Left ventricle myocardium inferior (tissue), 1 donor: ENCODE results near the gene ZNF784. TPM values are rescaled to one million over a fixed set of nuclear protein-coding genes. Genes with fewer than 3 reads are reported as not detected.

Experiments
- DNase-seq: peaks from one replicate; pipeline ENCODE4 v3.0.0-alpha.2; 2020
- H3K27ac ChIP-seq: fragments of 200-600 bp; replicated peaks from 2 replicates; pipeline ENCODE4 v1.8.0; 2021
- H3K27me3 ChIP-seq: fragments of 200-600 bp; 2 replicates; pipeline ENCODE4 v1.8.0; 2021; ENCODE audit warnings: low read depth
- H3K36me3 ChIP-seq: fragments of 200-600 bp; 2 replicates; pipeline ENCODE4 v1.8.0; 2021
- H3K4me1 ChIP-seq: fragments of 200-600 bp; 2 replicates; pipeline ENCODE4 v1.8.0; 2021
- H3K4me3 ChIP-seq: fragments of 200-600 bp; 2 replicates; pipeline ENCODE4 v1.8.0; 2021; ENCODE audit warnings: mild to moderate bottlenecking, moderate library complexity
- H3K9me3 ChIP-seq: fragments of 200-600 bp; replicated peaks from 2 replicates; pipeline ENCODE4 v1.8.0; 2021
- intact Hi-C: fragments of 100-400 bp; cut with micrococcal nuclease; formaldehyde crosslinking; loops from one replicate; pipeline ENCODE4 v1.11.0; 2022
- total RNA-seq: library from RNA; stranded (reverse); fragmentation: NEBNext Ultra II Directional; extraction: Animal tissue kit (Norgen Biotek cat#: 25700); gene quantifications from one replicate; pipeline ENCODE4 v1.2.1, GENCODE V29; 2021
- TF ChIP-seq, protein P1 (sequence below): fragments of 200-600 bp; IDR thresholded peaks from 2 replicates; pipeline ENCODE4 v1.8.0; 2021; ENCODE audit warnings: antibody characterized with exemption, mild to moderate bottlenecking, borderline replicate concordance
- donor health status: DM: no; HTN: yes; CAD: no; lungs with severe emphysema.

ZNF784 gene
- total RNA-seq, 1 donor from 2014 or later, result 13.2 TPM

- H3K36me3 ChIP-seq, result peaks cover 59% of the 10 kb centered on the region
- intact Hi-C loops, result no loop called here
- no peaks in the 10 kb centered on the region for H3K9me3 ChIP-seq
- TF ChIP-seq, protein P1, sequence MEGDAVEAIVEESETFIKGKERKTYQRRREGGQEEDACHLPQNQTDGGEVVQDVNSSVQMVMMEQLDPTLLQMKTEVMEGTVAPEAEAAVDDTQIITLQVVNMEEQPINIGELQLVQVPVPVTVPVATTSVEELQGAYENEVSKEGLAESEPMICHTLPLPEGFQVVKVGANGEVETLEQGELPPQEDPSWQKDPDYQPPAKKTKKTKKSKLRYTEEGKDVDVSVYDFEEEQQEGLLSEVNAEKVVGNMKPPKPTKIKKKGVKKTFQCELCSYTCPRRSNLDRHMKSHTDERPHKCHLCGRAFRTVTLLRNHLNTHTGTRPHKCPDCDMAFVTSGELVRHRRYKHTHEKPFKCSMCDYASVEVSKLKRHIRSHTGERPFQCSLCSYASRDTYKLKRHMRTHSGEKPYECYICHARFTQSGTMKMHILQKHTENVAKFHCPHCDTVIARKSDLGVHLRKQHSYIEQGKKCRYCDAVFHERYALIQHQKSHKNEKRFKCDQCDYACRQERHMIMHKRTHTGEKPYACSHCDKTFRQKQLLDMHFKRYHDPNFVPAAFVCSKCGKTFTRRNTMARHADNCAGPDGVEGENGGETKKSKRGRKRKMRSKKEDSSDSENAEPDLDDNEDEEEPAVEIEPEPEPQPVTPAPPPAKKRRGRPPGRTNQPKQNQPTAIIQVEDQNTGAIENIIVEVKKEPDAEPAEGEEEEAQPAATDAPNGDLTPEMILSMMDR, result no peak
- no peak for DNase-seq
- no peak overlapping the region for H3K27ac ChIP-seq
- peaks cover 52% of the 10 kb centered on the region for H3K4me1 ChIP-seq
- no peak overlapping the region for H3K4me3 ChIP-seq
- no peaks in the 10 kb centered on the region for H3K27me3 ChIP-seq
Measured at GRCh38 chr19:55660404-55660803, 36.0 kb upstream of the ZNF784 start.

DNA sequence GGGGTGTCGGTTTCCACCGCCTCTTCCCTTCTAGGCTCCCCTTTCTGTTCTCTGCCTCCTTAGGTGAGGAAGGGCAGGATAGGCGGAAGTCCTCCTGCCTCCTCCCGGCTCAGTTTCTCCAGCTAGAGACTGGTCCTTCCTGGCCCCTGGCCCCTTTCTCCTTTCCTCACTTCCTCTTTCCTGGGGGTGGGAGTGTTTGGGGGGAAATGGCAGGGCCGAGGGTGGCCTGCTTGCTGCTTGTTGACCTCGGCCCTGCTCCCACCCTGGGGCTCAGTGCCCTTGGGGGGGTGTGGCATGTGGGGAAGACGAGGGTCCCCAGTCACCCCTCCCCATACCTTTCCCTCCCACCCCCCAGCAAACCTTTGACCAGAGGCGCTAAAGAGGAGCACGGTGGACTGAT is 35.5 kb upstream of the ZNF784 start:
- H3K4me1 ChIP-seq, result peaks cover 57% of the 10 kb centered on the region
- TF ChIP-seq, protein P1, result no peak
- intact Hi-C loops, result no loop called here
- H3K27me3 ChIP-seq, result no peaks in the 10 kb centered on the region
- DNase-seq, result no peak
- H3K4me3 ChIP-seq, result no peak overlapping the region
- peaks cover 56% of the 10 kb centered on the region for H3K36me3 ChIP-seq
- no peaks in the 10 kb centered on the region for H3K9me3 ChIP-seq
- no peak overlapping the region for H3K27ac ChIP-seq

GRCh38 chr19:55658846-55659459 is 34.6 kb upstream of the ZNF784 start:
- Histone ChIP-seq H3K27me3 (no peaks in the 10 kb centered on the region), H3K36me3 (peaks cover 48% of the 10 kb centered on the region), H3K9me3 (no peaks in the 10 kb centered on the region), H3K4me3 (peak overlapping the region; percentile 8), H3K4me1 (peaks cover 57% of the 10 kb centered on the region), H3K27ac (no peak overlapping the region)
- TF ChIP-seq, protein P1, result no peak
- DNase-seq, result no peak
- intact Hi-C loops, result no loop called here

DNA sequence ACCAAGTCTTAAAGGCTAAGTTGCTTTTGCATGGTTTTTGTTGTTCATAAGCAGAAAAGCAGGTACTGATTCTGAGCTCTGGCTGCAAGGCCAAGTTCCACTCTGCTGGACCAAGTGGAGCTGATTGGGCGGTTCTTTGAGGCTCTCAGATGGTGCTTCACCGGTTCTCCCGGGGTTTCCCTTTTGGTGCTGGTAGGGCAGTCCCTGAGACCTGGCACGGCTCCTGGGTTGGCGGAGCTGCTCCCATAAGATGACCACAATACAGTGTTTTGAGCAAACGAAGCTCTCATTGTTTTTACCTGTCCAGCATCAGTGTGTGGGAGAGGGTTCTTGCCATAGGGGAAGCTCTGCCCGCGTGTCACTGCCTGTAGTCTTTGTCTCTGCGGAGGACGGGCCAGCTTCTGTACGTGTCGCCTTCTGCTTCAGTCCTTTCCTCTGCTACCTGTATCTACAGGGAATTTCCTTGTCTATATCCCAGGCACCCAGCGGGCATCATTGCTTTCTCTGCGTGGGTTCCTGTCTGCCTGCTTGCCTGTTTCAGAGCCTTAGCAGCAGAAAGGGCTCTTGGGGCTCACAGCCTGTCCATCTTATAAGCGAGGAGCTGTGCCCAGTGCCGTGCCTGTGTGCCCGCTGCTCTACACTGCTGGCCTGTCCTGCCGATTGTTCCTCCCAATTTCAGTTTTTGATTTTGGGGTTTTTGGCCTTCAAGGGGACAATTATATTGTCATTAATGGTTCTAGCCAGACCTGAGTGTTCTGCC is 32.8 kb upstream of the ZNF784 start:
- Histone ChIP-seq H3K27me3 (no peaks in the 10 kb centered on the region), H3K36me3 (peaks cover 35% of the 10 kb centered on the region), H3K9me3 (no peaks in the 10 kb centered on the region), H3K27ac (no peak overlapping the region), H3K4me1 (peaks cover 66% of the 10 kb centered on the region), H3K4me3 (peak overlapping the region; percentile 88)
- TF ChIP-seq, protein P1, result no peak
- DNase-seq, result no peak
- intact Hi-C loops, result no loop called here

GRCh38 chr19:55656552-55656951 is 32.2 kb upstream of the ZNF784 start:
- intact Hi-C loops, result no loop called here
- TF ChIP-seq, protein P1, result no peak
- no peaks in the 10 kb centered on the region for H3K27me3 ChIP-seq
- H3K27ac ChIP-seq, result no peak overlapping the region
- peaks cover 29% of the 10 kb centered on the region for H3K36me3 ChIP-seq
- no peaks in the 10 kb centered on the region for H3K9me3 ChIP-seq
- peaks cover 66% of the 10 kb centered on the region for H3K4me1 ChIP-seq
- no peak for DNase-seq
- H3K4me3 ChIP-seq, result peak overlapping the region; percentile 88
